ENCODE data around the gene ATOSA. TPM values are rescaled to one million over a fixed set of nuclear protein-coding genes. Genes with fewer than 3 reads are reported as not detected.

Gene ATOSA
- total RNA-seq, 4 donors from 2014 or later = 42.6 to 68.5 (median 46.0) TPM

DNA sequence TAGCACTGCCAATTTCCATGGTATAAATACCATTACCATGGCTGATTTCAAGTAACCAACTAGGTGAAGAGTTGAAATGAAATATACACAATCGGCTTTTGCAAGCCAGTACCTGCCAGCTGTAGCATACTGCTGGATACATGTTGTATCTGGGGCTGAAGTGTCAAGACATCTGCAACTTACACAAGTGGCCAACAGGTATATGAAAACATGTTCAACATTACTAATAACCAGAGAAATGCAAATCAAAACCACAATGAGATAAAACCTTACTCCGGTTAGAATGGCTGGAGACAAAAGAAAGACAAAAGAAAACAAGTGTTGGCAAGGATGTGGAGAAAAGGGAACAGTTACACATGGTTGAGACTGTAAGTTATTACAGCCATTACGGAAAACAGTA lies 11.6 kb downstream of the ATOSA start:
- no peak overlapping the region for H3K4me3 ChIP-seq
- H3K36me3 ChIP-seq = peaks cover 16 to 99% (median 68%) of the 10 kb centered on the region in 4 donors
- H3K9me3 ChIP-seq = no peaks in the 10 kb centered on the region
- peaks cover 7 to 38% (median 35%) of the 10 kb centered on the region in 4 donors for H3K4me1 ChIP-seq
- H3K27me3 ChIP-seq = no peaks in the 10 kb centered on the region
- no peak for TF ChIP-seq POLR2A (IDR thresholded peaks at IDR 0.05; ENCODE audit: low read depth)
- TF ChIP-seq EP300 (IDR thresholded peaks at IDR 0.05) = no peak
- TF ChIP-seq, protein P1, sequence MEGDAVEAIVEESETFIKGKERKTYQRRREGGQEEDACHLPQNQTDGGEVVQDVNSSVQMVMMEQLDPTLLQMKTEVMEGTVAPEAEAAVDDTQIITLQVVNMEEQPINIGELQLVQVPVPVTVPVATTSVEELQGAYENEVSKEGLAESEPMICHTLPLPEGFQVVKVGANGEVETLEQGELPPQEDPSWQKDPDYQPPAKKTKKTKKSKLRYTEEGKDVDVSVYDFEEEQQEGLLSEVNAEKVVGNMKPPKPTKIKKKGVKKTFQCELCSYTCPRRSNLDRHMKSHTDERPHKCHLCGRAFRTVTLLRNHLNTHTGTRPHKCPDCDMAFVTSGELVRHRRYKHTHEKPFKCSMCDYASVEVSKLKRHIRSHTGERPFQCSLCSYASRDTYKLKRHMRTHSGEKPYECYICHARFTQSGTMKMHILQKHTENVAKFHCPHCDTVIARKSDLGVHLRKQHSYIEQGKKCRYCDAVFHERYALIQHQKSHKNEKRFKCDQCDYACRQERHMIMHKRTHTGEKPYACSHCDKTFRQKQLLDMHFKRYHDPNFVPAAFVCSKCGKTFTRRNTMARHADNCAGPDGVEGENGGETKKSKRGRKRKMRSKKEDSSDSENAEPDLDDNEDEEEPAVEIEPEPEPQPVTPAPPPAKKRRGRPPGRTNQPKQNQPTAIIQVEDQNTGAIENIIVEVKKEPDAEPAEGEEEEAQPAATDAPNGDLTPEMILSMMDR (IDR thresholded peaks at IDR 0.05) = no peak
- no peak for TF ChIP-seq POLR2AphosphoS5 (IDR thresholded peaks at IDR 0.05)
- WGBS = 92% methylated on average over 3 of the region's 3 CpGs
- intact Hi-C loops (cut with DNase I) = no loop called here
- no peak for DNase-seq (ENCODE audit: extremely low spot score)
- no peak overlapping the region for H3K27ac ChIP-seq (replicated peaks in 1 of 4)

DNA sequence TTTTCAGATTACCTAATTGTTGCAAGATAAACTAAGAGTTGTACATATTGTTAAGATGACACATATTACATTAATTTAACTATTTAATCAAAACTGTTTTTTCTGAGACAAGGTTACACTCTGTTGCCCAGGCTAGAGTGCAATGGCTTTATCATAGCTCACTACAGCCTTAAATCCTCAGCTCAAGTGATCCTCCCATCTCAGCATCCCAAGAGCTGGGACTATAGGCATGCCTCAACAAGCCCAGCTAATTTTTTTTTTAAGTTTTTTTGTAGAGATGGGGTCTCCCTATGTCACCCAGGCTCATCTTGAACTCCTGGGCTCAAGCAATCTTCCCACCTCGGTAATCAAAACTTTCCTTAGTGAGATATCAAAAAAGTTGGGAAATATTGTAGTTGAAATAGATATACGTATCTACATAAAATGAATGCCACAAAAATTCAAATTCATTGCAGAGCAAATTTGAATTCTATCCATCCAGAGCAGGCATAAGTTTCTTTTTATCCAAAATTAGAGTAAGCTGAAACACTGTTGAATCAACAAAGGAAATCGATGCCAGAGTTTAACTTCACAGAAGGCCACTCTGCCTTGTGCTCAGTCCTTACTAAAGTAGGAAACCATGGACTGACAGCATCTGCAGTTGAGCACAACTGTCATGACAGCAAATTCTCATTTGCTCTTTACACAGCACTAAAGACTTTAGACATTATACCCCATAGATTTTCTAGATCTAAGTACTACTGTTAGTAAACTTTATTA lies 15.5 kb downstream of the ATOSA start:
- Histone ChIP-seq H3K36me3 (peaks cover 9 to 97% (median 59%) of the 10 kb centered on the region in 4 donors), H3K4me3 (no peak overlapping the region), H3K27me3 (no peaks in the 10 kb centered on the region), H3K27ac (replicated peaks in 1 of 4) (no peak overlapping the region), H3K4me1 (peaks cover 12 to 43% (median 40%) of the 10 kb centered on the region in 4 donors), H3K9me3 (no peaks in the 10 kb centered on the region)
- DNase-seq (ENCODE audit: extremely low spot score) = no peak
- TF ChIP-seq POLR2AphosphoS5 (IDR thresholded peaks at IDR 0.05) (no peak), EP300 (IDR thresholded peaks at IDR 0.05) (no peak), POLR2A (IDR thresholded peaks at IDR 0.05; ENCODE audit: low read depth) (no peak)
- TF ChIP-seq, protein P1 (IDR thresholded peaks at IDR 0.05) = no peak
- 92% methylated on average over 3 of the region's 3 CpGs for WGBS
- intact Hi-C loops (cut with DNase I) = no loop called here

DNA sequence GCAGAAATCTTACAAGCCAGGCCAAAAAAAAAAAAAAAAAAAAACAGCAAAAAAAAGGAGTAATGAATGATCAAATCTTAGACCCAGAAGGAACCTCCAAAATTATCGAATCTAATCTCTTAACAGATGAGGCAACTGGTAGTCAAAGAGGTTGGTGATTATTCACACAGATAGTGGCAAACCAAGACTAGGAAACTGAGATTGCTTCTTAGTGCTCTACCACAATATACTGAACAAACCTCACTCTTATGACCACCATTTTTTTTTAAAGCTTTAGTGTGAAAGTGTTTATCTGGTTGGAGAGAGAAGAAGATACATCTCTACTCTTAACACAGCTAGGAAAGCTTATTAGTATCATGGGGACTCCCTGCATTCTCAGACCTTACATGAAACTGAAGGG lies 17.3 kb downstream of the ATOSA start:
- H3K9me3 ChIP-seq = no peaks in the 10 kb centered on the region
- no peak overlapping the region for H3K27ac ChIP-seq (replicated peaks in 1 of 4)
- peaks cover 22 to 45% (median 42%) of the 10 kb centered on the region in 4 donors for H3K4me1 ChIP-seq
- intact Hi-C loops (cut with DNase I) = no loop called here
- peaks cover 8 to 84% (median 53%) of the 10 kb centered on the region in 4 donors for H3K36me3 ChIP-seq
- 90% methylated on average over 1 of the region's 1 CpG for WGBS
- H3K27me3 ChIP-seq = no peaks in the 10 kb centered on the region
- no peak overlapping the region for H3K4me3 ChIP-seq
- TF ChIP-seq, protein P1 (IDR thresholded peaks at IDR 0.05) = no peak
- no peak for TF ChIP-seq EP300 (IDR thresholded peaks at IDR 0.05)
- no peak for DNase-seq (ENCODE audit: extremely low spot score)

DNA sequence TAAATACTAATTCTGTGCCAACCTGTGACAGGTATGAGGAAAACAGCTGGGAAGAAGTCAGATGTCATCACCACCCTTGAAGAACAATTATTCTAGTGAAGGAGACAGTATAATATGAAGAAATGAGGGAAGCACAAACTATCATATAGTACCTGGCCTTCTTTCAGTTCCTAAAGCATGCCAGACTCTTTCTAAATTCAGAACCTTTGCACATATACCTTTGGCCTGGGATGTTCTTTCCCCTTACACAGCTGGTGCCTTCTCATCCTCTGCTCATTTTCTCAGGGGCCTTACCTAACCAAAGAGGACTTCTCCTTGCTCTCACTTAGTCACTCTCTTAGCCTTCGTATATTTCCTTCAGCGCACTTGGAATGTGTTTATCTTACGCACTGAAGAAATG lies 19.0 kb downstream of the ATOSA start:
- Histone ChIP-seq H3K4me3 (no peak overlapping the region), H3K9me3 (no peaks in the 10 kb centered on the region), H3K4me1 (peaks cover 33 to 57% (median 51%) of the 10 kb centered on the region in 4 donors), H3K36me3 (peaks cover 0 to 67% (median 38%) of the 10 kb centered on the region in 4 donors), H3K27me3 (no peaks in the 10 kb centered on the region), H3K27ac (replicated peaks in 1 of 4) (no peak overlapping the region)
- WGBS = 98% methylated on average over 3 of the region's 3 CpGs
- intact Hi-C loops (cut with DNase I) = no loop called here
- DNase-seq (ENCODE audit: extremely low spot score) = no peak
- no peak for TF ChIP-seq POLR2AphosphoS5 (IDR thresholded peaks at IDR 0.05)
- TF ChIP-seq POLR2A (IDR thresholded peaks at IDR 0.05; ENCODE audit: low read depth) = no peak
- TF ChIP-seq EP300 (IDR thresholded peaks at IDR 0.05) = no peak

DNA sequence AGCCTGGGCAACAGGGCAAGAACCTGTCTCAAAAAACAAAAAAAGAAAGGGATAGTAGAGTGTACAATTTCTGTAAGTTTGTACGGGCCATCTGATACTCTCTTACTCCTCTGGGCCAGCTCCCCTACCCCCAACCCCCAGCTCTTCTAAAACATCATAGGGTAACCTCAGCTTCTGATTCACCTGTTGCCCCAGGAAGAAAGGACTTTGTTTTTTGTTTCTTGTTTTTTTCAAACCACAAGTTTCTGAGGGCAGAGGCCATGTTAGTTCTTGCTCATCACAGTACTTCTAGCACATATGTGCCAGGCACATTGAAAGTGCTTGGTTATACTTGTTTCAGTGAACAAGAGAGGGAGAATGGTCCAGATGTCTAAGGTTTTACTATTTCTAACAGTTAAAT lies 20.2 kb downstream of the ATOSA start:
- TF ChIP-seq POLR2A (IDR thresholded peaks at IDR 0.05; ENCODE audit: low read depth) = no peak
- TF ChIP-seq EP300 (IDR thresholded peaks at IDR 0.05) = no peak
- TF ChIP-seq, protein P1 (IDR thresholded peaks at IDR 0.05) = no peak
- TF ChIP-seq POLR2AphosphoS5 (IDR thresholded peaks at IDR 0.05) = no peak
- no peak for DNase-seq (ENCODE audit: extremely low spot score)
- no peak overlapping the region for H3K4me3 ChIP-seq
- no peaks in the 10 kb centered on the region for H3K27me3 ChIP-seq
- H3K36me3 ChIP-seq = peaks cover 0 to 62% (median 27%) of the 10 kb centered on the region in 4 donors
- no peaks in the 10 kb centered on the region for H3K9me3 ChIP-seq
- H3K27ac ChIP-seq (replicated peaks in 1 of 4) = peak overlapping the region in 3 of 4 donors; percentile 18 to 60 (median 20)
- 92% methylated on average over 1 of the region's 1 CpG for WGBS
- H3K4me1 ChIP-seq = peaks cover 33 to 70% (median 62%) of the 10 kb centered on the region in 4 donors
- intact Hi-C loops (cut with DNase I) = no loop called here
